ENCODE results near the gene SEZ6L2. TPM values are rescaled to one million over a fixed set of nuclear protein-coding genes. Genes with fewer than 3 reads are reported as not detected.
A peak's percentile ranks its signal among the peaks of the same experiment; 100 is the strongest.
"Not testable (repeated sequence)": the region's sequence is repeated elsewhere in the genome, so short reads cannot be mapped to it uniquely, and the experiment has no call there.

The SEZ6L2 gene
- total RNA-seq, result 10.9 to 17.0 TPM (median 16.3 TPM) in 3 replicates
- long read RNA-seq, partial matches to known transcripts, result 7 of 19 reads
- long read RNA-seq, other reads (novel, unspliced or antisense), result 4 of 19 reads

- Mint-ChIP-seq H3K36me3 (ENCODE audit: low read depth) (no peaks in the 10 kb centered on the region), H3K27ac (ENCODE audit: unreplicated experiment) (peak within 1 kb of the TSS; percentile 73), H3K4me1 (ENCODE audit: low read depth) (peaks cover 15% of the 10 kb centered on the region), H3K9me3 (ENCODE audit: low read depth) (no peaks in the 10 kb centered on the region), H3K27me3 (ENCODE audit: low read depth) (peaks cover 19% of the 10 kb centered on the region), H3K4me3 (ENCODE audit: unreplicated experiment) (peak within 1 kb of the TSS; percentile 75)
- DNase-seq (ENCODE audit: low spot score), result no peak
- peak; percentile 59 for TF ChIP-seq CTCF (IDR thresholded peaks at IDR 0.05)
Observed at GRCh38 chr16:29899516-29900101, at the start of gene SEZ6L2. Gene SEZ6L2, minus strand, starts transcription at chr16:29899550. Its CDS starts 531 bp downstream, at chr16:29899019.

- H3K4me1 Mint-ChIP-seq (ENCODE audit: low read depth), result peaks cover 18% of the 10 kb centered on the region
- no peak overlapping the region for H3K4me3 Mint-ChIP-seq (ENCODE audit: unreplicated experiment)
- no peaks in the 10 kb centered on the region for H3K27me3 Mint-ChIP-seq (ENCODE audit: low read depth)
- DNase-seq (ENCODE audit: low spot score), result no peak
- peaks cover 7% of the 10 kb centered on the region for H3K9me3 Mint-ChIP-seq (ENCODE audit: low read depth)
- H3K36me3 Mint-ChIP-seq (ENCODE audit: low read depth), result no peaks in the 10 kb centered on the region
- no peak overlapping the region for H3K27ac Mint-ChIP-seq (ENCODE audit: unreplicated experiment)
- TF ChIP-seq CTCF (IDR thresholded peaks at IDR 0.05), result no peak
Observed at GRCh38 chr16:29947897-29948296, 48.5 kb upstream of the SEZ6L2 start.

- Mint-ChIP-seq H3K4me1 (ENCODE audit: low read depth) (peaks cover 21% of the 10 kb centered on the region), H3K4me3 (ENCODE audit: unreplicated experiment) (peak overlapping the region; percentile 35), H3K27ac (ENCODE audit: unreplicated experiment) (peak overlapping the region; percentile 98), H3K36me3 (ENCODE audit: low read depth) (no peaks in the 10 kb centered on the region), H3K27me3 (ENCODE audit: low read depth) (no peaks in the 10 kb centered on the region), H3K9me3 (ENCODE audit: low read depth) (peaks cover 4% of the 10 kb centered on the region)
- peak; percentile 77 for TF ChIP-seq CTCF (IDR thresholded peaks at IDR 0.05)
- DNase-seq (ENCODE audit: low spot score), result no peak
Observed at GRCh38 chr16:29943846-29944799, 44.8 kb upstream of the SEZ6L2 start.

- no peak overlapping the region for H3K27ac Mint-ChIP-seq (ENCODE audit: unreplicated experiment)
- peaks cover 21% of the 10 kb centered on the region for H3K4me1 Mint-ChIP-seq (ENCODE audit: low read depth)
- no peaks in the 10 kb centered on the region for H3K36me3 Mint-ChIP-seq (ENCODE audit: low read depth)
- no peak for TF ChIP-seq CTCF (IDR thresholded peaks at IDR 0.05)
- H3K9me3 Mint-ChIP-seq (ENCODE audit: low read depth), result no peaks in the 10 kb centered on the region
- DNase-seq (ENCODE audit: low spot score), result no peak
- no peaks in the 10 kb centered on the region for H3K27me3 Mint-ChIP-seq (ENCODE audit: low read depth)
- no peak overlapping the region for H3K4me3 Mint-ChIP-seq (ENCODE audit: unreplicated experiment)
Observed at GRCh38 chr16:29940656-29941055, 41.3 kb upstream of the SEZ6L2 start.

GRCh38 chr16:29931750-29932149 is 32.4 kb upstream of the SEZ6L2 start:
- not testable (repeated sequence) for H3K27me3 Mint-ChIP-seq (ENCODE audit: low read depth); H3K4me3 Mint-ChIP-seq (ENCODE audit: unreplicated experiment); H3K9me3 Mint-ChIP-seq (ENCODE audit: low read depth); H3K36me3 Mint-ChIP-seq (ENCODE audit: low read depth); DNase-seq (ENCODE audit: low spot score); H3K27ac Mint-ChIP-seq (ENCODE audit: unreplicated experiment)
- H3K4me1 Mint-ChIP-seq (ENCODE audit: low read depth), result peaks cover 11% of the 10 kb centered on the region

Measured in chondrocyte (in vitro differentiated cells).